Trophoblast cell (in vitro differentiated cells and primary cell): ENCODE results near the gene LURAP1L.

ENCODE experiments used
- DNase-seq, 2 donors: peaks; one replicate each; pipeline ENCODE4 v3.0.0-alpha.2; 2016
- H2AFZ ChIP-seq: 2 replicates; pipeline ENCODE4 v1.6.1; 2013; ENCODE audit warnings: low read length, moderate library complexity, mild to moderate bottlenecking; ENCODE audit not compliant: insufficient read depth, poor library complexity
- H2AK5ac ChIP-seq: 2 replicates; pipeline ENCODE4 v1.6.1; 2013; ENCODE audit warnings: mild to moderate bottlenecking, low read length
- H2BK120ac ChIP-seq: 2 replicates; pipeline ENCODE4 v1.6.1; 2013; ENCODE audit warnings: low read length, mild to moderate bottlenecking, moderate library complexity; ENCODE audit not compliant: insufficient read depth, poor library complexity
- H2BK12ac ChIP-seq: 2 replicates; pipeline ENCODE4 v1.6.1; 2013; ENCODE audit warnings: mild to moderate bottlenecking, low read length, moderate library complexity
- H2BK5ac ChIP-seq: 2 replicates; pipeline ENCODE4 v1.6.1; 2013; ENCODE audit warnings: low read length, low read depth, moderate library complexity, mild to moderate bottlenecking; ENCODE audit not compliant: poor library complexity
- H3K14ac ChIP-seq: 2 replicates; pipeline ENCODE4 v1.6.1; 2013; ENCODE audit warnings: mild to moderate bottlenecking, low read length
- H3K18ac ChIP-seq: 2 replicates; pipeline ENCODE4 v1.6.1; 2013; ENCODE audit warnings: mild to moderate bottlenecking, low read length
- H3K23ac ChIP-seq: 2 replicates; pipeline ENCODE4 v1.6.1; 2013; ENCODE audit warnings: low read length
- H3K27ac ChIP-seq: 2 replicates; pipeline ENCODE4 v1.5.1; 2013; ENCODE audit warnings: low read depth, mild to moderate bottlenecking, inconsistent platforms, low read length, moderate library complexity
- H3K27me3 ChIP-seq: 2 replicates; pipeline ENCODE4 v1.6.1; 2013; ENCODE audit warnings: inconsistent platforms, mild to moderate bottlenecking, low read length, moderate library complexity; ENCODE audit not compliant: insufficient read depth
- H3K36me3 ChIP-seq, 2 experiments: 1 replicate in 1 of 2; 2 replicates in 1 of 2; pipeline ENCODE4 v1.6.1; 2013; ENCODE audit warnings: low read length in 2 of 2, mild to moderate bottlenecking in 2 of 2, moderate library complexity in 1 of 2; ENCODE audit not compliant: insufficient read depth in 2 of 2, control insufficient read depth in 1 of 2
- H3K4ac ChIP-seq: 2 replicates; pipeline ENCODE4 v1.6.1; 2013; ENCODE audit warnings: low read depth, mild to moderate bottlenecking, low read length, moderate library complexity
- H3K4me1 ChIP-seq, 2 experiments: 1 replicate in 1 of 2; 2 replicates in 1 of 2; pipeline ENCODE4 v1.6.1; 2013; ENCODE audit warnings: low read length in 2 of 2, mild to moderate bottlenecking in 2 of 2, moderate library complexity in 1 of 2; ENCODE audit not compliant: insufficient read depth in 2 of 2, control insufficient read depth in 1 of 2
- H3K4me2 ChIP-seq: 2 replicates; pipeline ENCODE4 v1.6.1; 2013; ENCODE audit warnings: inconsistent platforms, mild to moderate bottlenecking, low read length, moderate library complexity
- H3K4me3 ChIP-seq: 2 replicates; pipeline ENCODE4 v1.5.1; 2013; ENCODE audit warnings: mild to moderate bottlenecking, low read depth, low read length, inconsistent platforms
- H3K79me1 ChIP-seq: one replicate; pipeline ENCODE4 v1.6.1; 2013; ENCODE audit warnings: low read length
- H3K79me2 ChIP-seq: 2 replicates; pipeline ENCODE4 v1.6.1; 2013; ENCODE audit warnings: low read length, mild to moderate bottlenecking; ENCODE audit not compliant: control insufficient read depth, insufficient read depth, poor library complexity
- H3K9ac ChIP-seq: 2 replicates; pipeline ENCODE4 v1.6.1; 2013; ENCODE audit warnings: mild to moderate bottlenecking, low read length
- H3K9me3 ChIP-seq: 2 replicates; pipeline ENCODE4 v1.6.1; 2013; ENCODE audit warnings: low read depth, mild to moderate bottlenecking, control low read depth, inconsistent platforms, low read length; ENCODE audit not compliant: insufficient read depth
- H4K12ac ChIP-seq: 2 replicates; pipeline ENCODE4 v1.6.1; 2013; ENCODE audit warnings: low read depth, mild to moderate bottlenecking, low read length, moderate library complexity
- H4K8ac ChIP-seq: 2 replicates; pipeline ENCODE4 v1.6.1; 2013; ENCODE audit warnings: low read depth, mild to moderate bottlenecking, low read length, moderate library complexity
- H4K91ac ChIP-seq: one replicate; pipeline ENCODE4 v1.6.1; 2013; ENCODE audit warnings: low read depth, mild to moderate bottlenecking, low read length, moderate library complexity
- WGBS: extraction: QIAGEN DNeasy Blood & Tissue Kit; methylation state at CpG from one replicate; pipeline ENCODE4 v1.1.7; 2013; ENCODE audit warnings: missing lambda C conversion rate; ENCODE audit not compliant: insufficient read length, insufficient coverage; ENCODE audit errors: extremely low coverage; 5-methylcytosine and 5-hydroxymethylcytosine counted together

The LURAP1L gene

GRCh38 chr9:12833701-12834100, 58.9 kb downstream of the LURAP1L start:
- Histone ChIP-seq H3K36me3 (no peaks in the 10 kb centered on the region), H3K4me1 (no peaks in the 10 kb centered on the region), H3K4me3 (no peak overlapping the region), H4K91ac (no peak overlapping the region), H2BK120ac (no peak overlapping the region), H3K79me2 (no peaks in the 10 kb centered on the region), H3K9ac (no peak overlapping the region), H4K12ac (no peak overlapping the region), H2BK12ac (no peak overlapping the region), H3K23ac (no peak overlapping the region), H3K27me3 (no peaks in the 10 kb centered on the region), H2AFZ (no peak overlapping the region), H2BK5ac (no peak overlapping the region), H3K14ac (no peak overlapping the region), H3K18ac (no peak overlapping the region), H4K8ac (no peak overlapping the region), H3K79me1 (no peaks in the 10 kb centered on the region), H3K27ac (no peak overlapping the region), H3K4ac (no peak overlapping the region), H2AK5ac (no peak overlapping the region), H3K9me3 (no peaks in the 10 kb centered on the region), H3K4me2 (no peak overlapping the region)
- WGBS: 100% methylated on average over 1 of the region's 1 CpG
- DNase-seq: no peak

- H3K9me3 ChIP-seq: no peaks in the 10 kb centered on the region
- no peak overlapping the region for H4K8ac ChIP-seq
- no peak overlapping the region for H2AK5ac ChIP-seq
- H3K27ac ChIP-seq: no peak overlapping the region
- no peak overlapping the region for H2BK12ac ChIP-seq
- no peak overlapping the region for H3K4ac ChIP-seq
- H3K4me1 ChIP-seq: no peaks in the 10 kb centered on the region
- no peak overlapping the region for H2BK120ac ChIP-seq
- H3K23ac ChIP-seq: no peak overlapping the region
- H3K9ac ChIP-seq: no peak overlapping the region
- H3K79me2 ChIP-seq: no peaks in the 10 kb centered on the region
- H3K18ac ChIP-seq: no peak overlapping the region
- H4K91ac ChIP-seq: no peak overlapping the region
- no peak overlapping the region for H3K14ac ChIP-seq
- no peaks in the 10 kb centered on the region for H3K27me3 ChIP-seq
- no peak for DNase-seq
- no peaks in the 10 kb centered on the region for H3K79me1 ChIP-seq
- H2AFZ ChIP-seq: no peak overlapping the region
- H2BK5ac ChIP-seq: no peak overlapping the region
- no peak overlapping the region for H3K4me2 ChIP-seq
- H3K4me3 ChIP-seq: no peak overlapping the region
- H4K12ac ChIP-seq: no peak overlapping the region
- H3K36me3 ChIP-seq: no peaks in the 10 kb centered on the region
Measured at GRCh38 chr9:12838546-12838945, 63.7 kb downstream of the LURAP1L start.

GRCh38 chr9:12843735-12844134, 68.9 kb downstream of the LURAP1L start:
- Histone ChIP-seq H4K12ac (no peak overlapping the region), H3K18ac (no peak overlapping the region), H2AK5ac (no peak overlapping the region), H3K4me1 (no peaks in the 10 kb centered on the region), H3K79me1 (no peaks in the 10 kb centered on the region), H3K4me3 (no peak overlapping the region), H2AFZ (no peak overlapping the region), H3K36me3 (no peaks in the 10 kb centered on the region), H3K9ac (no peak overlapping the region), H3K9me3 (no peaks in the 10 kb centered on the region), H3K14ac (no peak overlapping the region), H4K8ac (no peak overlapping the region), H3K4ac (no peak overlapping the region), H3K4me2 (no peak overlapping the region), H4K91ac (no peak overlapping the region), H3K79me2 (no peaks in the 10 kb centered on the region), H2BK5ac (no peak overlapping the region), H3K27me3 (no peaks in the 10 kb centered on the region), H3K27ac (no peak overlapping the region), H3K23ac (no peak overlapping the region), H2BK120ac (no peak overlapping the region), H2BK12ac (no peak overlapping the region)
- DNase-seq: no peak
- no CpG with 5 or more reads among the region's 4 CpGs for WGBS

- no peaks in the 10 kb centered on the region for H3K27me3 ChIP-seq
- no peaks in the 10 kb centered on the region for H3K9me3 ChIP-seq
- no peak overlapping the region for H3K4ac ChIP-seq
- no peak overlapping the region for H2AFZ ChIP-seq
- no peak overlapping the region for H4K12ac ChIP-seq
- H2BK12ac ChIP-seq: no peak overlapping the region
- H2BK5ac ChIP-seq: no peak overlapping the region
- no peak overlapping the region for H3K23ac ChIP-seq
- no peak overlapping the region for H3K18ac ChIP-seq
- H2BK120ac ChIP-seq: no peak overlapping the region
- no CpG with 5 or more reads among the region's 5 CpGs for WGBS
- no peak overlapping the region for H4K91ac ChIP-seq
- no peaks in the 10 kb centered on the region for H3K4me1 ChIP-seq
- no peaks in the 10 kb centered on the region for H3K79me1 ChIP-seq
- no peak for DNase-seq
- no peak overlapping the region for H3K4me2 ChIP-seq
- no peak overlapping the region for H3K4me3 ChIP-seq
- H3K36me3 ChIP-seq: no peaks in the 10 kb centered on the region
- H2AK5ac ChIP-seq: no peak overlapping the region
- no peak overlapping the region for H3K27ac ChIP-seq
- no peak overlapping the region for H3K9ac ChIP-seq
- no peaks in the 10 kb centered on the region for H3K79me2 ChIP-seq
- H3K14ac ChIP-seq: no peak overlapping the region
- no peak overlapping the region for H4K8ac ChIP-seq
Measured at GRCh38 chr9:12846035-12846434, 71.2 kb downstream of the LURAP1L start.

GRCh38 chr9:12847561-12847960, 72.7 kb downstream of the LURAP1L start:
- Histone ChIP-seq H2AK5ac (no peak overlapping the region), H3K4me3 (no peak overlapping the region), H3K36me3 (no peaks in the 10 kb centered on the region), H2BK5ac (no peak overlapping the region), H4K8ac (no peak overlapping the region), H3K9me3 (no peaks in the 10 kb centered on the region), H3K18ac (no peak overlapping the region), H3K4me2 (no peak overlapping the region), H3K27me3 (no peaks in the 10 kb centered on the region), H3K4ac (no peak overlapping the region), H3K27ac (no peak overlapping the region), H4K91ac (no peak overlapping the region), H3K4me1 (no peaks in the 10 kb centered on the region), H3K79me1 (no peaks in the 10 kb centered on the region), H3K23ac (no peak overlapping the region), H3K9ac (no peak overlapping the region), H4K12ac (no peak overlapping the region), H2BK120ac (no peak overlapping the region), H3K79me2 (no peaks in the 10 kb centered on the region), H3K14ac (no peak overlapping the region), H2AFZ (no peak overlapping the region), H2BK12ac (no peak overlapping the region)
- no peak for DNase-seq
